GM12878 (cell line): ENCODE results near the gene CACNA1A. TPM values are rescaled to one million over a fixed set of nuclear protein-coding genes. Genes with fewer than 3 reads are reported as not detected.

Source experiments
- ATAC-seq: fragments of 200-7000 bp; cut with Tn5 transposase; 3 replicates; pipeline ENCODE4 v1.9.1; 2020; ENCODE audit warnings: mild to moderate bottlenecking, moderate library complexity
- BruUV-seq: library from RNA; stranded (reverse); fragments of 400-500 nt; replicated peaks from 2 replicates; lab custom pipeline; 2021; lab: Mats Ljungman, UMichigan
- CTCF ChIA-PET: fragments of 300-600 bp; sonication (Branson Sonifier 250); formaldehyde crosslinking; extraction: SDS; loops from one replicate; lab custom pipeline; 2021; ENCODE audit warnings: inconsistent platforms; lab: Yijun Ruan, JAX
- POLR2A ChIA-PET: fragments of 350-600 bp; formaldehyde crosslinking; extraction: SDS; loops from one replicate; lab custom pipeline; 2021; ENCODE audit warnings: inconsistent platforms; lab: Charles Lee
- RAD21 ChIA-PET: fragments of 300-600 bp; sonication (Branson Sonifier 250); formaldehyde crosslinking; loops from one replicate; lab custom pipeline; 2023; ENCODE audit warnings: antibody characterized with exemption; ENCODE audit not compliant: unreplicated experiment; lab: Charles Lee
- SMC1A ChIA-PET: fragments of 300-600 bp; sonication (Branson Sonifier 250); formaldehyde crosslinking; loops from one replicate; lab custom pipeline; 2023; ENCODE audit not compliant: unreplicated experiment, uncharacterized antibody; lab: Charles Lee
- DNase-seq: peaks from one replicate; pipeline ENCODE4 v3.0.0-alpha.2; 2011; ENCODE audit warnings: low read depth, low spot score
- FAIRE-seq: peaks from 3 replicates; lab custom pipeline; 2011; peaks lifted over from hg19 to GRCh38; lab: Jason Lieb, UNC
- H2AFZ ChIP-seq: 2 replicates; pipeline ENCODE4 v1.6.0; 2011; ENCODE audit warnings: low read depth, low read length, control low read depth; ENCODE audit not compliant: control insufficient read depth
- H3K27ac ChIP-seq: 2 replicates; pipeline ENCODE4 v1.5.1; 2011; ENCODE audit warnings: control low read depth; ENCODE audit not compliant: control insufficient read depth, insufficient read depth
- H3K27me3 ChIP-seq, 2 experiments: replicated peaks in 1 of 2; 2 replicates each; pipeline versions ENCODE4 v1.6.0 to v1.6.1; 2011; ENCODE audit warnings: low read length in 1 of 2; ENCODE audit not compliant: control insufficient read depth in 2 of 2, insufficient read depth in 2 of 2
- H3K36me3 ChIP-seq, 2 experiments: 2 replicates each; pipeline ENCODE4 v1.5.1; 2011; ENCODE audit warnings: low read length in 1 of 2; ENCODE audit not compliant: control insufficient read depth in 2 of 2, insufficient read depth in 2 of 2
- H3K4me1 ChIP-seq: 2 replicates; pipeline ENCODE4 v1.6.1; 2011; ENCODE audit warnings: mild to moderate bottlenecking, low read length, moderate library complexity, mixed read lengths; ENCODE audit not compliant: control insufficient read depth, insufficient read depth
- H3K4me2 ChIP-seq: 2 replicates; pipeline ENCODE4 v1.6.0; 2011; ENCODE audit warnings: control low read depth; ENCODE audit not compliant: control insufficient read depth, insufficient read depth
- H3K4me3 ChIP-seq: fragments of 200-600 bp; sonication (generic); 2 replicates; pipeline ENCODE4 v1.5.1; 2016
- H3K79me2 ChIP-seq: 2 replicates; pipeline ENCODE4 v1.6.0; 2011; ENCODE audit warnings: low read length; ENCODE audit not compliant: control insufficient read depth, insufficient read depth
- H3K9ac ChIP-seq: 2 replicates; pipeline ENCODE4 v1.8.0; 2011; ENCODE audit warnings: low read length, control low read depth, mixed read lengths; ENCODE audit not compliant: control insufficient read depth, insufficient read depth
- H3K9me3 ChIP-seq: replicated peaks from 3 replicates; pipeline ENCODE4 v1.5.1; 2011; ENCODE audit warnings: mild to moderate bottlenecking, low read length; ENCODE audit not compliant: control insufficient read depth, insufficient read depth
- H4K20me1 ChIP-seq: 2 replicates; pipeline ENCODE4 v1.6.0; 2011; ENCODE audit not compliant: control insufficient read depth, insufficient read depth
- ATF3 ChIP-seq: IDR thresholded peaks from 2 replicates; pipeline ENCODE4 v1.6.1; 2011; ENCODE audit warnings: low read depth, mild to moderate bottlenecking, low read length, moderate library complexity, borderline replicate concordance; ENCODE audit errors: extremely low read depth
- CEBPB ChIP-seq, 2 experiments: fragments of 150-350 bp in 1 of 2; IDR thresholded peaks; 2 replicates each; pipeline ENCODE4 v1.6.1; 2012 to 2014; ENCODE audit warnings: low read depth in 2 of 2, low read length in 2 of 2, borderline replicate concordance in 1 of 2, inconsistent platforms in 1 of 2
- ETV6 ChIP-seq, 2 experiments: fragments of 450-650 bp in 1 of 2; IDR thresholded peaks in 1 of 2; conservative IDR thresholded peaks in 1 of 2; 2 replicates each; pipeline ENCODE4 v1.6.1; 2014; ENCODE audit warnings: antibody characterized with exemption in 1 of 2, borderline replicate concordance in 1 of 2, low read depth in 1 of 2, mild to moderate bottlenecking in 1 of 2, moderate library complexity in 1 of 2
- GATAD2B ChIP-seq: fragments of 450-650 bp; conservative IDR thresholded peaks from 2 replicates; pipeline ENCODE4 v1.6.1; 2017; ENCODE audit warnings: low read depth, mild to moderate bottlenecking, moderate library complexity
- NFYB ChIP-seq: IDR thresholded peaks from 2 replicates; pipeline ENCODE4 v1.6.1; 2011; ENCODE audit warnings: low read depth, mild to moderate bottlenecking, low read length, improper control_type of control experiment, moderate library complexity; ENCODE audit not compliant: insufficient read depth
- NKRF ChIP-seq: fragments of 450-650 bp; conservative IDR thresholded peaks from 2 replicates; pipeline ENCODE4 v1.6.1; 2017; ENCODE audit warnings: mild to moderate bottlenecking, moderate library complexity
- STAT1 ChIP-seq: fragments of 450-650 bp; conservative IDR thresholded peaks from 2 replicates; pipeline ENCODE4 v1.6.1; 2014; ENCODE audit warnings: antibody characterized with exemption, mild to moderate bottlenecking
- ZNF207 ChIP-seq: fragments of 450-650 bp; IDR thresholded peaks from 2 replicates; pipeline ENCODE4 v1.6.1; 2014; ENCODE audit warnings: antibody characterized with exemption, mild to moderate bottlenecking, borderline replicate concordance
- WGBS: methylation state at CpG from one replicate; pipeline ENCODE4 v1.1.6; 2016; ENCODE audit warnings: low lambda C conversion rate; ENCODE audit not compliant: insufficient replicate concordance, insufficient coverage; ENCODE audit errors: missing lambda C conversion rate; 5-methylcytosine and 5-hydroxymethylcytosine counted together
- in situ Hi-C: fragments of 300-500 bp; cut with MboI; formaldehyde crosslinking; loops from 9 replicates; pipeline ENCODE4 v1.14.3; 2018; ENCODE audit warnings: mixed read lengths
- intact Hi-C: fragments of 100-400 bp; cut with micrococcal nuclease; formaldehyde crosslinking; loops from one replicate; pipeline ENCODE4 v1.14.2; 2022; ENCODE audit not compliant: unreplicated experiment
- polyA plus RNA-seq, 11 experiments: library from polyadenylated mRNA; depleted of rRNA in 4 of 11; unstranded in 6 of 11; stranded (reverse) in 5 of 11; fragments of >200 nt; fragmentation: Nextera tagmentation in 4 of 11; fragmentation: Illumina TruSeq in 1 of 11; extraction: Ambion mirVana in 4 of 11; extraction: Trizol in 1 of 11; gene quantifications; 1 replicate in 1 of 11; 2 replicates in 10 of 11; pipeline versions ENCODE4 v1.2.1 to v1.2.3, GENCODE V29; 2011 to 2016; ENCODE audit warnings: inconsistent platforms in 2 of 11, missing spikeins in 2 of 11, low read depth in 1 of 11
- total RNA-seq, 4 experiments: library from RNA; depleted of rRNA in 3 of 4; stranded (reverse); fragments of >200 nt in 3 of 4; fragmentation: Illumina TruSeq in 1 of 4; extraction: Trizol in 1 of 4; gene quantifications; 2 replicates each; pipeline versions ENCODE4 v1.2.1 to v1.2.3, GENCODE V29; 2013 to 2021

CACNA1A gene
- total and polyA plus RNA-seq, 10 of the 15 experiments (the other 5 are each of a cell fraction or from before 2014, with no cell fraction given) = 1.1 to 4.4 (median 2.5) TPM

GRCh38 chr19:13399746-13400145 lies 106.5 kb downstream of the CACNA1A start (continued):
- TF ChIP-seq ATF3 (no peak), GATAD2B (no peak), NFYB (no peak), ZNF207 (no peak)

- Histone ChIP-seq H3K4me1 (no peaks in the 10 kb centered on the region), H3K27ac (no peak overlapping the region), H3K9ac (no peak overlapping the region), H3K9me3 (no peaks in the 10 kb centered on the region), H3K4me3 (no peak overlapping the region), H3K4me2 (no peak overlapping the region), H3K79me2 (no peaks in the 10 kb centered on the region), H3K27me3 (no peaks in the 10 kb centered on the region), H2AFZ (no peak overlapping the region), H3K36me3 (no peaks in the 10 kb centered on the region), H4K20me1 (no peaks in the 10 kb centered on the region)
- intact Hi-C loops = no loop called here
- POLR2A ChIA-PET = interaction anchor here (0.5 kb wide), 1 partner anchor 12 kb away, joined by 7 read pairs; no protein-coding TSS in a partner anchor
- no peak for FAIRE-seq
- ATAC-seq = no peak
- TF ChIP-seq NKRF = no peak
- no peak for TF ChIP-seq ETV6 (conservative IDR thresholded peaks at IDR 0.05 in 1 of 2, IDR thresholded peaks at IDR 0.05 in 1 of 2; ENCODE audit: borderline replicate concordance in 1 of 2, low read depth in 1 of 2)
- no peak for TF ChIP-seq STAT1
- TF ChIP-seq CEBPB (IDR thresholded peaks at IDR 0.05; ENCODE audit: borderline replicate concordance in 1 of 2, low read depth in 2 of 2, low read length in 2 of 2) = no peak
- SMC1A ChIA-PET = no interaction called here
- CTCF ChIA-PET = interaction anchor here (0.8 kb wide), 1 partner anchor 31 kb away, joined by 4 read pairs; no protein-coding TSS in a partner anchor
- DNase-seq = no peak
- BruUV-seq = no TSS peak
- RAD21 ChIA-PET = no interaction called here
- 20% methylated on average over 9 of the region's 10 CpGs for WGBS
- in situ Hi-C loops = no loop called here
These were observed 107.2 kb downstream of the CACNA1A start for GRCh38 chr19:13398780-13399726.
